ENCODE measurements around the gene SFMBT2. TPM values are rescaled to one million over a fixed set of nuclear protein-coding genes. Genes with fewer than 3 reads are reported as not detected.

The SFMBT2 gene
- total RNA-seq, 1 experiment from 2014 or later = 0.02 TPM

DNA sequence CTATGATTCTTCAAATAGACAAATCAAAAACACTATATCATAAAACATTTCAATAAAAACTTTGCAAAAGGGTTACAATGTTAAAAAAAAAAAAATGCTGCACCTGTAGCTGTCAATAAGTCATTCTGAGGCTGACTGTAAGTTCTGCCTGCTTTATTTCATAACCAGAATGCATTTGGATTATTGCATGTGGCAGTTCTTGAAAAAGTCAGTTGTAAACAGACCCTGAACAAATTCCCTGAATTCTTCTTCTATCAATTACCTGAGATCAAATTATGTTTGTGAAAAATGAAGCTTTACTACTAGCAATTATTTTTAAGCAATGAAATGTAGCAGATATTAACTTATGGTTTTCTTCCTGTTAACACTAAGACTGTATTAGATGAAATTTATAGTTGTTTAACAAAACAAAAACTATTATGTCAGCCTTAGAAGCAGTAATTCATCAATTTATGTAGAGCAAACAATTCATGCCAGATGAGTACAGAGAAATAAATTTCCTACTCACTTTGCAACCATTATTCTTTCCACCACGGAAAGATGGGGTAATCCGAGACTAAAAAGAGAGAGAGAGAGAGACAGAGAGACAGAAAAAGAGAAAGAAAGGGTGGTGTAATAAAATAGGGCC lies 107.8 kb downstream of the SFMBT2 start:
- ChIA-PET RAD21 (ENCODE audit: low non-redundant PET in 1 of 2, low total read pairs in 2 of 2, uncharacterized antibody in 2 of 2, unreplicated experiment in 2 of 2) (no interaction called here), CTCF (no interaction called here), POLR2A (no interaction called here)
- no peak overlapping the region for H3K4me3 ChIP-seq (replicated peaks in 1 of 2; ENCODE audit: low read depth in 1 of 2, low read length in 2 of 2)
- BruUV-seq (replicated peaks) = no TSS peak
- no peaks in the 10 kb centered on the region for H3K9me3 ChIP-seq (ENCODE audit: control insufficient read depth in 1 of 2, insufficient read depth in 1 of 2, low read depth in 1 of 2, low read length in 2 of 2)
- ATAC-seq (no peak), DNase-seq (ENCODE audit: low read depth, low spot score) (no peak)
- no peak overlapping the region for H3K9ac ChIP-seq (ENCODE audit: low read length)
- no peak overlapping the region for H3K4me2 ChIP-seq (ENCODE audit: low read length)
- intact Hi-C loops (cut with micrococcal nuclease) = no loop called here
- TF ChIP-seq EZH2 (IDR thresholded peaks at IDR 0.05) (no peak), CBX3 (IDR thresholded peaks at IDR 0.05; ENCODE audit: low read depth) (no peak)
- no peaks in the 10 kb centered on the region for H3K4me1 ChIP-seq (ENCODE audit: control insufficient read depth in 1 of 2, insufficient read depth in 2 of 2, low read length in 2 of 2)
- H4K20me1 ChIP-seq (ENCODE audit: insufficient read depth) = no peaks in the 10 kb centered on the region
- no peaks in the 10 kb centered on the region for H3K9me2 ChIP-seq (ENCODE audit: insufficient read depth)
- H3K36me3 ChIP-seq (ENCODE audit: control insufficient read depth in 1 of 2, insufficient read depth in 2 of 2, low read length in 2 of 2) = no peaks in the 10 kb centered on the region
- H2AFZ ChIP-seq (ENCODE audit: low read depth, low read length, poor library complexity, severe bottlenecking) = no peak overlapping the region
- no peak overlapping the region for H3K27ac ChIP-seq (ENCODE audit: low read depth, low read length)
- no peaks in the 10 kb centered on the region for H3K79me2 ChIP-seq (ENCODE audit: insufficient read depth, low read length)
- no peaks in the 10 kb centered on the region for H3K27me3 ChIP-seq (ENCODE audit: insufficient read depth, low read length)

DNA sequence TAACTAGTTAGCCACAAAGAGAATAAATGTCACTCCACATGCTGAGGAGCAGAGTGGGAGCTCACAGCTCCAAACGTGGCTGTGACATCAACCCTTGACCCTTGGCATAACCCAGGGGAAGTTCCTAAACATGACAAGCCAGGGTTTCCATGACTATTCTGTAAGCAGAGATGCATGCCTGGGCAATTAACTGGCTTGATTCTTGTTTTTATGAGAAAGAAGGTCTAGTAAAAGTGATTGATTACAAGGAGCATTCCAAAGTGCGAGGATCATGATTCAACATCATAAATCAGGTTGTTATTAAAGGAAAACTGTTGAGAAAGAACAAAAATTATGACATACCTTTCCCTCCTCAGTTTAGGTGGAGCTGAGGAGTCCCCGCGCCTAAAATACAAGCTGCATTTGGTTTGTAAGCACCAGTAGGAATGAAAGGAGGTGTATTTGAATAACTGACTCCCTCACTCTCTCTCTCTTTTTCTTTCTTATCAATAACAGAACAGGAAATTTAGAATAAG lies 108.4 kb downstream of the SFMBT2 start:
- Histone ChIP-seq H3K79me2 (ENCODE audit: insufficient read depth, low read length) (no peaks in the 10 kb centered on the region), H3K27me3 (ENCODE audit: insufficient read depth, low read length) (no peaks in the 10 kb centered on the region), H3K4me3 (replicated peaks in 1 of 2; ENCODE audit: low read depth in 1 of 2, low read length in 2 of 2) (no peak overlapping the region), H3K9me2 (ENCODE audit: insufficient read depth) (no peaks in the 10 kb centered on the region), H3K36me3 (ENCODE audit: control insufficient read depth in 1 of 2, insufficient read depth in 2 of 2, low read length in 2 of 2) (no peaks in the 10 kb centered on the region), H3K4me1 (ENCODE audit: control insufficient read depth in 1 of 2, insufficient read depth in 2 of 2, low read length in 2 of 2) (no peaks in the 10 kb centered on the region), H3K4me2 (ENCODE audit: low read length) (no peak overlapping the region), H3K27ac (ENCODE audit: low read depth, low read length) (no peak overlapping the region), H3K9me3 (ENCODE audit: control insufficient read depth in 1 of 2, insufficient read depth in 1 of 2, low read depth in 1 of 2, low read length in 2 of 2) (no peaks in the 10 kb centered on the region), H4K20me1 (ENCODE audit: insufficient read depth) (no peaks in the 10 kb centered on the region), H3K9ac (ENCODE audit: low read length) (no peak overlapping the region), H2AFZ (ENCODE audit: low read depth, low read length, poor library complexity, severe bottlenecking) (no peak overlapping the region)
- ChIA-PET RAD21 (ENCODE audit: low non-redundant PET in 1 of 2, low total read pairs in 2 of 2, uncharacterized antibody in 2 of 2, unreplicated experiment in 2 of 2) (no interaction called here), CTCF (no interaction called here), POLR2A (no interaction called here)
- intact Hi-C loops (cut with micrococcal nuclease) = no loop called here
- ATAC-seq = no peak
- BruUV-seq (replicated peaks) = no TSS peak
- DNase-seq (ENCODE audit: low read depth, low spot score) = no peak
- TF ChIP-seq TCF7L2 (IDR thresholded peaks at IDR 0.05; ENCODE audit: borderline replicate concordance, extremely low read depth, insufficient read depth, insufficient read length) (no peak), ZNF274 (IDR thresholded peaks at IDR 0.05; ENCODE audit: low read depth, low read length) (no peak), FOSL1 (IDR thresholded peaks at IDR 0.05; ENCODE audit: low read depth) (no peak), EGR1 (IDR thresholded peaks at IDR 0.05; ENCODE audit: low read depth) (no peak), RAD21 (IDR thresholded peaks at IDR 0.05; ENCODE audit: low read depth) (no peak), POLR2AphosphoS5 (IDR thresholded peaks at IDR 0.05; ENCODE audit: low read depth, low read length) (no peak), SIN3A (IDR thresholded peaks at IDR 0.05; ENCODE audit: low read depth) (no peak), ELF1 (IDR thresholded peaks at IDR 0.05; ENCODE audit: borderline replicate concordance, low read depth) (no peak), SRF (IDR thresholded peaks at IDR 0.05; ENCODE audit: low read depth) (no peak), EZH2phosphoT487 (IDR thresholded peaks at IDR 0.05; ENCODE audit: borderline replicate concordance) (no peak), EZH2 (IDR thresholded peaks at IDR 0.05) (no peak), CBX3 (IDR thresholded peaks at IDR 0.05; ENCODE audit: low read depth) (no peak), JUND (IDR thresholded peaks at IDR 0.05) (no peak), REST (IDR thresholded peaks at IDR 0.05; ENCODE audit: low read depth) (no peak), SP1 (IDR thresholded peaks at IDR 0.05; ENCODE audit: low read depth) (no peak)
- TF ChIP-seq, protein P1, sequence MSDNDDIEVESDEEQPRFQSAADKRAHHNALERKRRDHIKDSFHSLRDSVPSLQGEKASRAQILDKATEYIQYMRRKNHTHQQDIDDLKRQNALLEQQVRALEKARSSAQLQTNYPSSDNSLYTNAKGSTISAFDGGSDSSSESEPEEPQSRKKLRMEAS (IDR thresholded peaks at IDR 0.05) = no peak

All from HCT116 (cell line).